DMS114 treated with DMSO at 0.1 percent for 48 hours (cell line): Measurements from ENCODE around the gene EFCC1.
"Not testable (repeated sequence)": the region's sequence is repeated elsewhere in the genome, so short reads cannot be mapped to it uniquely, and the experiment has no call there.

Experiments used
- DNase-seq: peaks from one replicate; lab custom pipeline; 2025; ENCODE audit not compliant: unreplicated experiment; lab: John Stamatoyannopoulos, UW

Gene EFCC1

GRCh38 chr3:129051871-129052340, 50.8 kb downstream of the EFCC1 start:
- DNase-seq, result no peak

GRCh38 chr3:129052675-129053074, 51.6 kb downstream of the EFCC1 start:
- DNase-seq, result no peak

GRCh38 chr3:129054605-129055104, 53.6 kb downstream of the EFCC1 start:
- DNase-seq, result no peak

- no peak for DNase-seq
These were observed 55.5 kb downstream of the EFCC1 start for GRCh38 chr3:129056451-129057173.

- DNase-seq, result no peak
These were observed 56.1 kb downstream of the EFCC1 start for GRCh38 chr3:129057249-129057648.

- DNase-seq, result no peak
These were observed 57.5 kb downstream of the EFCC1 start for GRCh38 chr3:129058441-129059200.

- no peak for DNase-seq
These were observed 58.3 kb downstream of the EFCC1 start for GRCh38 chr3:129059311-129059958.

- no peak for DNase-seq
These were observed 59.3 kb downstream of the EFCC1 start, which contains the start of gene GP9 for GRCh38 chr3:129060276-129061022. TSS of gene GP9 (plus strand) at chr3:129060779. CDS start at chr3:129061740, 961 bp downstream.

- no peak for DNase-seq
These were observed 60.2 kb downstream of the EFCC1 start for GRCh38 chr3:129061023-129061887.

- DNase-seq, result no peak
These were observed 61.1 kb downstream of the EFCC1 start for GRCh38 chr3:129061888-129062834.

- no peak for DNase-seq
These were observed 62.1 kb downstream of the EFCC1 start for GRCh38 chr3:129063091-129063640.

- DNase-seq, result no peak
These were observed 62.9 kb downstream of the EFCC1 start for GRCh38 chr3:129063841-129064482.

GRCh38 chr3:129065016-129065719, 64.1 kb downstream of the EFCC1 start:
- DNase-seq, result no peak

GRCh38 chr3:129065720-129066073, 64.6 kb downstream of the EFCC1 start:
- no peak for DNase-seq

GRCh38 chr3:129067719-129068118, 66.6 kb downstream of the EFCC1 start:
- not testable (repeated sequence) for DNase-seq

GRCh38 chr3:129068291-129068886, 67.3 kb downstream of the EFCC1 start:
- DNase-seq, result no peak
